Activated CD8-positive, alpha-beta memory T cell treated with anti-CD3 and anti-CD28 coated beads, Interleukin-2, amount 50 U/mL, for 48 hours (primary cell): ENCODE results near the gene ZNF593OS.

Source experiments
- DNase-seq: peaks from one replicate; pipeline ENCODE4 v3.0.0-alpha.2; 2020

Gene ZNF593OS

DNA sequence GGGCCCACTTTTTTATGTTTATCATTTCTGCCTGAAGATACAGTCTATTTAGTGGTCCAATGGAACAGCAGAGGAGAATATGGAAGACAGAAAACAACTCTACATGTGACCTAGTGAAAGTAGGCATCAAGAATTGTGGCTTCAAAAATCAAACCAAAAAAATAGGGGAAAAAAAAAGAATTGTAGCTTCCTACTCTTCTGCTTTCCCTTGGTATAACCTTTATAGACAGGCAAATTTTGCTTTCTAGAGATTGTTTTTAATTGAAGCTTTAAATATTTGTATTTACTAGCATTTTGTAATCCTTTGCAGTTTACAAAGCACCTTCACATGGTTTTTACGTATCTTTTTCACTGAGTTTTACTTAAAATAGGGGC is 45.7 kb downstream of the ZNF593OS start:
- DNase-seq = no peak

DNA sequence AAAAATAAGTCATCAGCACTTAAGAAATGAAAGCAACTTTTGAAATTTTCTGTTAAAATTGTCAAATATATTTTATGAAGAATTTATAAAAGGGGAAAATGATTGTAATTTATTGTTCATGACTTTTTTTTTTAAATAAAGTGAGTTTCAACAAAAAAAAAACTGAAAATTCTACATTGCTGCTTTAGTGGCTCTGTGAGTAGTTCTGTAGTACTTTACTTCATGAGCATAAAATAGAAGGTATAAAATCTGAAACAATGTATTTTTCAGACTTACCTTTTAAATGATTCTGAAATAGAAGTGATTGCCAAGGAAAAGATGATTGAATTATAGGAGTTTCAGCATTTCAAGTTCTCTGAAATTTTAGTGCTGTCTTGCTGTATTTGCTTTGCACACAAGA is 46.2 kb downstream of the ZNF593OS start:
- DNase-seq = no peak

DNA sequence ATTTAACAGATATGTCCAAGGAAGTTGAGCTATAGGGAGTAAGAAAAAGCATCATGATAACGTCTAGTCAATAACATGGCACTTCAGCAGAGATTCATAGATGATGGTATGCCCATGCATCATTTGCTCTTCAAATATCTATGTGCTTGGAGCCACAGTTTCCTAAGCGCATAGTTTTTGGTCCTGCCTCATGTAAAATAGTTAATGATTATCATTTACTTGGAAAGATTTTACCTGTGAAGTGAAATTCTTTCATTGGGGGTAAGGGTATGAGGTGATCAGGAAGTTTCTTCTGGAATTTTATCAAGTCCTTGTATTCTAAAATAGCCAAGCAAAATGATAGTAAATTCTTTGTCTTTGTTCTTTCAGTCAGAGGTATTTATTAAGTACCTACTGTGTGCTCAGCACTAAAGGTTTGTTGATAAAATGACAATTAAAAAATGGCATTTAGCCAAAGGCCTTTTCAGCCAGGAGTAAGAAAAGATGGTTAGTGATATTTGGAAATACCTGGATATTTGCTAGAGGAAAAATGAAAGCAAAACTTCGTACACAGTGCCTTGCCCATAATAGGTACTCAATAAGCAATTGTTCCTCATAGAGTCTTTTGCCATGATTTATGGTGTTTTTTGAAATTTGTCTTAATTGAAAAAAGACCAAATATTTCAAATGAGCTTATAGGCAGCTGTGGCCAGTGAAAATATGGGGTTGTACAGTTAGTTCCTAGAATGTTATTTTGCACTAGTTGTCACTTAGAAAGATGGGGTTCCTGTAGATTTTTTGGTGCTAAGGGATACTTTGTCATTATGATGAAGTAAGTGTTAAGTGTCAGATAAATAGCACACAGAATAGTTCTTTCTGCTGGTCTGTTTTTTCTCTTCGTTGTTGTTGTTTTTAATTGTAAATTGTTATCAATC is 47.0 kb downstream of the ZNF593OS start:
- no peak for DNase-seq

DNA sequence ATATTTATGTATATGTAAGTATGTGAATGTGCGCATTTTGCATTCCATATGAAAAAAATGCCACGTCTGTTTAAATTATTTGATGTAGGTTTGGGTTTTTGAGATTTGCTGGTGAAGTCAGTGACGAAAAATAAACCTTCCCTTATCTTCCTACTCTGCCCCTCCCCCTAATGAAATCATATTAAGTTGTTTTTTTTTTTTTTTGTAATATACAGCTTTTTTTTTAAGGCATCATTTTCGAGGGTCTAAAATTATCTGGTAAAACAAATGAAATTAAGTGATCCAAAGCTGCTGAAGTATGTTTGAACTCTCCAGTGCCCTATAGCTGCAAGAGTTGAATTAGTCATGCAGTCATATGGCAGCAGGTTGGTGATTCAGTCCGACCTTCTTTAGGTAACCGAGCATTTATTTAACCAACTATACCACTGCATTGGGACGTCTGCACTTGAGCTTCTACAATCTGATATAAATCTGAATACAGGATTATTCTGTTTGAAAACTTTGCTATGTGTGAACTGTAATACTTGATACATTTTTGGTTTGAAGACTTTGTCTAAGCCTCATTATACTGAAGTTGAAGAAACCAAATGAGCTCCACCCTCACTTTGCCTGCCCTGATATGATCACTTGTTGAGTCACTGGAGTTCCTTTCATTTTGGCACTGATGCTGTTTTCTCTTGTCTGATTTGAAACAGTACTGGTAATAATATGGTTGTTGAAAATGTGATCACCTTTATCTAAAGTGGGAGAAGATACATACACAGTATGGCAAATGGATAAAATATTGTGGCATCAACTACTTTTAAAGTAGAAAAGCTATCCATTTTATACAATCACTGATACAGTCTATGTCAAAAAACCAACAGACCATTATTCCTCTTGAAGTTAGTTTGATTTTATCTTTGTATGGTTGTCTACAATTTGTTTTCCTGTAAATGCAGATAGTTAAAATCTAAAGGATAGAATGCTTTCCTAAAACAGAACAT is 48.4 kb downstream of the ZNF593OS start:
- no peak for DNase-seq

DNA sequence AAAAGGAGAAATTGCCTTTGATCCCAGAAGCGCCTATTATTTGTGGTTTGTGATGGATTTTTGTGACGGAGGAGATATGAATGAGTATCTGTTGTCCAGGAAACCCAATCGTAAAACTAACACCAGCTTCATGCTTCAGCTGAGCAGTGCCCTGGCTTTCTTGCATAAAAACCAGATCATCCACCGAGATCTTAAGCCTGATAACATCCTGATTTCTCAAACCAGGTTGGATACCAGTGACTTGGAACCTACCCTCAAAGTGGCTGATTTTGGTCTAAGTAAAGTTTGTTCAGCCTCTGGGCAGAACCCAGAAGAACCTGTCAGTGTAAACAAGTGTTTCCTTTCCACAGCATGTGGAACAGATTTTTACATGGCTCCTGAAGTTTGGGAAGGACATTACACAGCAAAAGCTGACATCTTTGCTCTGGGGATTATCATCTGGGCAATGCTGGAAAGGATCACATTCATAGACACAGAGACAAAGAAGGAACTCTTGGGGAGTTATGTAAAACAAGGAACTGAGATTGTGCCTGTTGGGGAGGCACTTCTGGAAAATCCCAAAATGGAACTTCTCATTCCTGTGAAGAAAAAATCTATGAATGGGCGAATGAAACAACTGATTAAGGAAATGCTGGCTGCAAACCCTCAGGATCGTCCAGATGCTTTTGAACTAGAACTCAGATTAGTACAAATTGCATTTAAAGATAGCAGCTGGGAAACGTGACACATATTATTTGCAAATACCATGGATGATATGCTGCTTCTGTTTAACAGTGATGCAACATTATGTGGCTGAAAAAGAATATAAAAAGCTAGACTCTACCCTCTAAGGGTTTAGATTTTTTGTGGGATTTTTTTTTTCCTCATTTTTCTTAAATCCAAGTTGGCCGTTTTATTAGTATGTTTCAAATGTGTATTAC is 49.5 kb downstream of the ZNF593OS start:
- DNase-seq = no peak

DNA sequence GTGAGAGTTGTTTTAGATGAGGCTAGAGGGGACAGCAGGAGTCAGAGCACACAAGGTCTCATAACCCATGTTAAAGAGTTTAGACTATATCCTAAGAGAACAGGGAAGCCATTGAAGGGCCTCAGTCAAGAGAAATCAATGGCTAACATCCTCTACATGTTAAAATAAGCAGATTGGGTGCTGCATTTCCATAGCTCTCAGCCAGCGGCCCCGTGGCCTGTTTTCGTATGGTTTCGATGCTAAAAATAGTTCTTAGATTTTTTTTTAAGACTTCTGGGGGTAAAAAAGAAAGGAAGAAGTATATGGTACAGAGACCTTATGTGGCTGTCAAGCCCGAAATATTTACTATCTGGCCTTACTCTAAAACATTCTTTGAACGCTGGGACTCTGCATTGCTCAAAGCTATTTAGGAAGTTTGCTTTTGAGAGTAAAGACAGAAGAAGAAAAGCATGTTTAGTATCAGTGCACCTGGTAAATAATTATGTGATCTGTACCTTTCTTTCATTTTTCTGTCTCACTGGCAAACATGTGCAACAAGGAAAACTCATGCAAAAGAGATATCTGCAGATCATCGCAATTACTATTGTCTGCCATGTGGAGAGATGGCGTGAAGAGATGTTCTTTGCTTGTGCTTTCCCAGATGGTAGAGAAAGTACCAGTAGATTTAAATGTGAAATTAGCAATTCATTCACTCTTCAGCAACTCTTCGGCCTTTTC is 51.6 kb downstream of the ZNF593OS start:
- DNase-seq = no peak
